IMR-90 (cell line): ENCODE measurements around the gene L3MBTL3.

ENCODE experiments used
- BHLHE40 ChIP-seq: fragments of 150-350 bp; IDR thresholded peaks from 2 replicates; pipeline ENCODE4 v1.6.1; 2016; ENCODE audit warnings: mild to moderate bottlenecking, low read depth, low read length
- CEBPB ChIP-seq: IDR thresholded peaks from 2 replicates; pipeline ENCODE4 v1.6.1; 2012; ENCODE audit warnings: low read depth, low read length, improper control_type of control experiment
- CHD1 ChIP-seq: IDR thresholded peaks from 2 replicates; pipeline ENCODE4 v1.6.1; 2012; ENCODE audit warnings: low read depth, low read length, improper control_type of control experiment
- CTCF ChIP-seq: conservative IDR thresholded peaks from 2 replicates; pipeline ENCODE4 v1.5.1; 2012; ENCODE audit warnings: mild to moderate bottlenecking, low read depth, low read length, improper control_type of control experiment
- FOS ChIP-seq: fragments of 150-350 bp; IDR thresholded peaks from 2 replicates; pipeline ENCODE4 v1.6.1; 2016; ENCODE audit warnings: low read depth, low read length
- MXI1 ChIP-seq: IDR thresholded peaks from 2 replicates; pipeline ENCODE4 v1.6.1; 2012; ENCODE audit warnings: low read depth, mild to moderate bottlenecking, low read length, moderate library complexity, borderline replicate concordance
- RAD21 ChIP-seq: IDR thresholded peaks from 2 replicates; pipeline ENCODE4 v1.6.1; 2012; ENCODE audit warnings: low read length, improper control_type of control experiment
- SMC3 ChIP-seq: fragments of 150-350 bp; IDR thresholded peaks from 2 replicates; pipeline ENCODE4 v1.6.1; 2016; ENCODE audit warnings: low read depth, mild to moderate bottlenecking, antibody characterized with exemption, low read length, moderate library complexity
- USF2 ChIP-seq: fragments of 150-350 bp; IDR thresholded peaks from 2 replicates; pipeline ENCODE4 v1.6.1; 2017; ENCODE audit warnings: mild to moderate bottlenecking, antibody characterized with exemption, low read length, low read depth

DNA sequence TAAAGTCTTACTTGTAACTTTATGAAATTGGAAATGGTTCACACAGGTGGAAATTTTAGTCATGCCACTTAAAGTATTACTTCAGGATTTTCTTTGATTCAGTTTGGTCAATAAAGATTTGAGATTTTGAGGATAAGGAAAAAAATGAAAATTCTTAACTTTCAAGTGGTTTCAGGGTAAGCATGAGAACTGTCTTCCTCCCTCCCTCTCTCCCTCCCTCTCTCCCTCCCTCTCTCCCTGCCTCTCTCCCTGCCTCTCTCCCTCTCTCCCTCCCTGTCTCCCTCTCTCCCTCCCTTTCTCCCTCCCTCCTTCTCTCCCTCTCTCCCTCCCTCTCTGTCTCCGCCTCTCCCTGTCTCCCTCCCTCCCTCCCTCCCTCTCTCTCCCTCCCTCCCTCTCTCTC lies 36.9 kb downstream of the L3MBTL3 start:
- TF ChIP-seq CTCF, result no peak
- no peak for TF ChIP-seq FOS
- no peak for TF ChIP-seq MXI1
- no peak for TF ChIP-seq RAD21
- TF ChIP-seq BHLHE40, result no peak
- TF ChIP-seq USF2, result no peak
- TF ChIP-seq CEBPB, result no peak
- no peak for TF ChIP-seq SMC3
- no peak for TF ChIP-seq CHD1
